ENCODE data around the gene ARHGAP35. TPM values are rescaled to one million over a fixed set of nuclear protein-coding genes. Genes with fewer than 3 reads are reported as not detected.

ARHGAP35 gene
- total RNA-seq, 1 experiment from 2014 or later = 23.6 TPM

GRCh38 chr19:46830864-46831263 lies 29.9 kb upstream of the ARHGAP35 start:
- Histone ChIP-seq H3K36me3 (ENCODE audit: low read depth, low read length) (no peaks in the 10 kb centered on the region), H3K27me3 (ENCODE audit: low read length) (no peaks in the 10 kb centered on the region), H3K4me3 (ENCODE audit: low read length) (no peak overlapping the region), H3K9ac (ENCODE audit: low read length) (no peak overlapping the region), H3K27ac (ENCODE audit: low read length) (no peak overlapping the region), H3K9me2 (replicated peaks; ENCODE audit: low read length) (no peaks in the 10 kb centered on the region), H2AFZ (ENCODE audit: low read length) (no peak overlapping the region), H4K20me1 (ENCODE audit: low read length) (no peaks in the 10 kb centered on the region), H3K9me3 (ENCODE audit: low read length) (no peaks in the 10 kb centered on the region), H3K79me2 (ENCODE audit: low read length) (no peaks in the 10 kb centered on the region), H3F3A (ENCODE audit: low read length, unreplicated experiment) (no peaks in the 10 kb centered on the region), H3K4me2 (ENCODE audit: low read length) (no peak overlapping the region), H3K4me1 (ENCODE audit: insufficient read depth, low read length) (peaks cover 19% of the 10 kb centered on the region)
- no TSS peak for BruUV-seq (replicated peaks)
- no peak for DNase-seq
- ATAC-seq = no peak
- ChIA-PET POLR2A (ENCODE audit: unreplicated experiment) (interaction anchor here (0.6 kb wide), 1 partner anchor 21 kb away, joined by 5 read pairs; no protein-coding TSS in a partner anchor), CTCF (no interaction called here)
- no peak for TF ChIP-seq EZH2 (IDR thresholded peaks at IDR 0.05; ENCODE audit: low read length, unreplicated experiment)
- no peak for TF ChIP-seq EZH2phosphoT487 (IDR thresholded peaks at IDR 0.05; ENCODE audit: borderline replicate concordance, low read length)
- TF ChIP-seq CTCF (conservative IDR thresholded peaks at IDR 0.05; ENCODE audit: low read depth, low read length) = no peak
- intact Hi-C loops (cut with micrococcal nuclease) = no loop called here

- TF ChIP-seq EZH2 (IDR thresholded peaks at IDR 0.05; ENCODE audit: low read length, unreplicated experiment) = no peak
- no peak for TF ChIP-seq CTCF (conservative IDR thresholded peaks at IDR 0.05; ENCODE audit: low read depth, low read length)
- intact Hi-C loops (cut with micrococcal nuclease) = no loop called here
- H3K9ac ChIP-seq (ENCODE audit: low read length) = no peak overlapping the region
- no peak for DNase-seq
- no peaks in the 10 kb centered on the region for H3K79me2 ChIP-seq (ENCODE audit: low read length)
- no peak for ATAC-seq
- no peaks in the 10 kb centered on the region for H4K20me1 ChIP-seq (ENCODE audit: low read length)
- H3F3A ChIP-seq (ENCODE audit: low read length, unreplicated experiment) = no peaks in the 10 kb centered on the region
- no peak overlapping the region for H3K4me3 ChIP-seq (ENCODE audit: low read length)
- H3K9me2 ChIP-seq (replicated peaks; ENCODE audit: low read length) = no peaks in the 10 kb centered on the region
- ChIA-PET CTCF (no interaction called here), POLR2A (ENCODE audit: unreplicated experiment) (no interaction called here)
- BruUV-seq (replicated peaks) = no TSS peak
- H3K27me3 ChIP-seq (ENCODE audit: low read length) = no peaks in the 10 kb centered on the region
- no peak overlapping the region for H3K27ac ChIP-seq (ENCODE audit: low read length)
- H2AFZ ChIP-seq (ENCODE audit: low read length) = no peak overlapping the region
- peaks cover 8% of the 10 kb centered on the region; the same call in 1 of the 2 replicates for H3K36me3 ChIP-seq (ENCODE audit: low read depth, low read length)
- H3K4me1 ChIP-seq (ENCODE audit: insufficient read depth, low read length) = peaks cover 6% of the 10 kb centered on the region
- H3K9me3 ChIP-seq (ENCODE audit: low read length) = no peaks in the 10 kb centered on the region
- no peak overlapping the region for H3K4me2 ChIP-seq (ENCODE audit: low read length)
These were observed 26.7 kb upstream of the ARHGAP35 start for GRCh38 chr19:46834121-46834520.

- ChIA-PET CTCF (no interaction called here), POLR2A (ENCODE audit: unreplicated experiment) (no interaction called here)
- no peak overlapping the region for H2AFZ ChIP-seq (ENCODE audit: low read length)
- no peaks in the 10 kb centered on the region for H3K27me3 ChIP-seq (ENCODE audit: low read length)
- intact Hi-C loops (cut with micrococcal nuclease) = no loop called here
- H3K4me2 ChIP-seq (ENCODE audit: low read length) = no peak overlapping the region
- H3K9me2 ChIP-seq (replicated peaks; ENCODE audit: low read length) = no peaks in the 10 kb centered on the region
- no peaks in the 10 kb centered on the region for H3F3A ChIP-seq (ENCODE audit: low read length, unreplicated experiment)
- H3K9me3 ChIP-seq (ENCODE audit: low read length) = no peaks in the 10 kb centered on the region
- H3K4me1 ChIP-seq (ENCODE audit: insufficient read depth, low read length) = 0 out of 2 replicates have a peak, but pooled peaks cover under 1% of the 10 kb centered on the region
- no peak overlapping the region for H3K27ac ChIP-seq (ENCODE audit: low read length)
- H4K20me1 ChIP-seq (ENCODE audit: low read length) = no peaks in the 10 kb centered on the region
- H3K79me2 ChIP-seq (ENCODE audit: low read length) = no peaks in the 10 kb centered on the region
- no peak overlapping the region for H3K4me3 ChIP-seq (ENCODE audit: low read length)
- peaks cover 13% of the 10 kb centered on the region; the same call in 1 of the 2 replicates for H3K36me3 ChIP-seq (ENCODE audit: low read depth, low read length)
- no peak for DNase-seq
- no TSS peak for BruUV-seq (replicated peaks)
- no peak for TF ChIP-seq CTCF (conservative IDR thresholded peaks at IDR 0.05; ENCODE audit: low read depth, low read length)
- no peak for TF ChIP-seq EZH2 (IDR thresholded peaks at IDR 0.05; ENCODE audit: low read length, unreplicated experiment)
- no peak for TF ChIP-seq EZH2phosphoT487 (IDR thresholded peaks at IDR 0.05; ENCODE audit: borderline replicate concordance, low read length)
- no peak overlapping the region for H3K9ac ChIP-seq (ENCODE audit: low read length)
- ATAC-seq = no peak
These were observed 25.8 kb upstream of the ARHGAP35 start for GRCh38 chr19:46834984-46835383.
